GM23248 (cell line): ENCODE measurements around the gene MPPED1.

Experiments used
- EZH2 ChIP-seq: fragments of 200-600 bp; sonication (generic); IDR thresholded peaks from 2 replicates; pipeline ENCODE4 v1.6.1; 2018; ENCODE audit warnings: antibody characterized with exemption, mild to moderate bottlenecking; ENCODE audit not compliant: insufficient read depth, poor library complexity, severe bottlenecking
- EZH2phosphoT487 ChIP-seq: fragments of 200-600 bp; sonication (generic); IDR thresholded peaks from 2 replicates; pipeline ENCODE4 v1.6.1; 2018; ENCODE audit warnings: antibody characterized with exemption, moderate library complexity, mild to moderate bottlenecking, low read depth; ENCODE audit not compliant: insufficient read depth

DNA sequence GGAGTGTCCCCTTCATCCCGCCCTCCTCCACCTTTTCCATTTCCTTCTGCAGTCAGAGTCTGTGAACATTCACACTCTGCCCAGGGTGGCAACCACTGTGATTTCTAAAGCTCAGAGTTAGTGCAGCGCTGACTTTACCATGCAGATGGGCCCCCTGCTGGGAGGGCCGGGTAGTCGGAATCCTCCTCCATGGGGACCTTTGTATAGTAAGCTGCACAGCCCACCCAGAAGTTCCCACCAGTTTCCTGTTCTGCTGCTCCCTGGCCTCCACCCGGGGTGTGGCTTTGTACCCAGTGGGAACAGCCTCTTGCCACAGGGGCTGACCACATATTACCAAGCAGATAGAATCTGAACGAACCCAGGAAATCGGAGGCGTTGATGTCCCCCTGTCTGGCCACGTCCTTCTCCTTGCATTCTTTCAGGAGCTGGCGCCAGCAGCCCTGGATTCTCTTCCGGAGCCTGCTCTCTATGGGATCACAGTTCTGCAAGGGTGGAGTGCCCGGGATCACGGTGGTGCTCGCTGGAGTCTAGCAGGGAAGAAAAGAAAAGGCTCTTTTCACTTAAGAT, 125.3 kb downstream of the MPPED1 start:
- TF ChIP-seq EZH2phosphoT487 (no peak), EZH2 (no peak)
